ACC112 (cell line): ENCODE data around the gene RPUSD1.
"Not testable (repeated sequence)": the region's sequence is repeated elsewhere in the genome, so short reads cannot be mapped to it uniquely, and the experiment has no call there.

ENCODE experiments used
- H2AFZ ChIP-seq: fragments of 200-600 bp; sonication (generic); one replicate; pipeline ENCODE4 v1.6.0; 2017; ENCODE audit warnings: antibody characterized with exemption, low read length; ENCODE audit not compliant: unreplicated experiment
- H3K27ac ChIP-seq: fragments of 200-600 bp; sonication (generic); 2 replicates; pipeline ENCODE4 v1.5.1; 2014; ENCODE audit warnings: low read depth, mild to moderate bottlenecking, antibody characterized with exemption, low read length, moderate library complexity
- H3K27me3 ChIP-seq: fragments of 200-600 bp; sonication (generic); 2 replicates; pipeline ENCODE4 v1.6.1; 2014; ENCODE audit warnings: mild to moderate bottlenecking, antibody characterized with exemption, low read length, moderate library complexity, mixed read lengths; ENCODE audit not compliant: insufficient read depth
- H3K36me3 ChIP-seq: fragments of 200-600 bp; sonication (generic); 2 replicates; pipeline ENCODE4 v1.6.1; 2016; ENCODE audit warnings: mild to moderate bottlenecking, antibody characterized with exemption, low read length, moderate library complexity, mixed read lengths; ENCODE audit not compliant: insufficient read depth
- H3K4me1 ChIP-seq: fragments of 200-600 bp; sonication (generic); one replicate; pipeline ENCODE4 v1.6.1; 2016; ENCODE audit warnings: low read length, mixed read lengths; ENCODE audit not compliant: insufficient read depth, unreplicated experiment, control insufficient read depth
- H3K4me3 ChIP-seq: fragments of 200-600 bp; sonication (generic); 2 replicates; pipeline ENCODE4 v1.5.1; 2014; ENCODE audit warnings: mild to moderate bottlenecking, low read depth, low read length
- H3K79me2 ChIP-seq: fragments of 200-600 bp; sonication (generic); one replicate; pipeline ENCODE4 v1.6.0; 2016; ENCODE audit warnings: low read length; ENCODE audit not compliant: control insufficient read depth, unreplicated experiment, insufficient read depth

The RPUSD1 gene

DNA sequence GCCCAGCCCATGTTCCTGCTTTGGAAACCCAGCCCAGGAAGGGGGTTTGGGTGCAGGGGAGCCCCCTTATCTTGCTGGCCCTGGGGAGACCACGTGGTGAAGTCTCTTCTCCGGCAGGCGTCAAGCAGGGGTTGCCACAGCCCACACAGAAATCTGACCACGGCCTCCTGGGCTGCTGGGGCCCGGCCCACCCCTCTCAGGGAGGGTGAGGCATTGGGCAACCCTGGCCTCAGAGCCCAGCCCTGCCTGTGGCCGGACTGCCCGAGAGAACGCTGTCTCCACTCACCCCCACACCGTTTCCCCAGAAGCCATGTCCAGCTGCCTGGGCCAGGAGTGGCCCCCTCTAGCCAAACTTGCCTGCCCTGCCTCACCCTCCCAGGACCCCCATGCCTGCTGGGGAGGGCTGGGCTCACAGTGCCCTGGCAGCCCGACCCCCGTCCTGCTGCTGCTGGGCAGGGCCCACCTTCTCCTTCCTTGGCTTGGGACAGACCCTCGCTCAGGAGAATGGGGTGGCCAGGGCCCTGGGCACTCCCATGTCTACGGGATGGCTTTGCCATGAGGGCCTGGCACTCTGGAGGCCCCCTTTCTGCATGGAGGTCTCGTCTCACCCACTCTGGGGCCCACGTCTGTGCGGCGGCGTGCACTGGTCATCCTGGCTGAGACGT lies 6.7 kb downstream of the RPUSD1 start:
- Histone ChIP-seq H3K36me3 (no peaks in the 10 kb centered on the region), H3K4me1 (peaks cover 3% of the 10 kb centered on the region), H3K27me3 (no peaks in the 10 kb centered on the region), H3K4me3 (no peak overlapping the region), H3K27ac (no peak overlapping the region), H3K79me2 (no peaks in the 10 kb centered on the region), H2AFZ (no peak overlapping the region)

DNA sequence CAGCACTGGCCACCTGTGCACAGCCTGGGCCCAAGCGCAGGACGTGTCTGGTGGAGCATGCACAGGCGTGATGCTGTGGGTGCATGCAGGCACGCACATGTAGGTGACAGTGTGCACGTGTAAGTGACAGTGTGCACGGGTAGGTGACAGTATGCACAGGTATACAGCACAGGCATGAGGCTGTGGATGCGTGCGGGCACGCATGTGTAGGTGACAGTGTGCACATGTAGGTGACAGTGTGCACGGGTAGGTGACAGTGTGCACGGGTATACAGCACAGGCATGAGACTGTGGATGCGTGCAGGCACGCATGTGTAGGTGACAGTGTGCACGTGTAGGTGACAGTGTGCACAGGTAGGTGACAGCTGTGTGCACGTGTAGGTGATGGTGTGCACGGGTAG lies 7.9 kb downstream of the RPUSD1 start:
- no peaks in the 10 kb centered on the region for H3K79me2 ChIP-seq
- no peaks in the 10 kb centered on the region for H3K27me3 ChIP-seq
- H3K27ac ChIP-seq = no peak overlapping the region
- no peak overlapping the region for H3K4me3 ChIP-seq
- H3K36me3 ChIP-seq = no peaks in the 10 kb centered on the region
- peaks cover 3% of the 10 kb centered on the region for H3K4me1 ChIP-seq
- no peak overlapping the region for H2AFZ ChIP-seq

DNA sequence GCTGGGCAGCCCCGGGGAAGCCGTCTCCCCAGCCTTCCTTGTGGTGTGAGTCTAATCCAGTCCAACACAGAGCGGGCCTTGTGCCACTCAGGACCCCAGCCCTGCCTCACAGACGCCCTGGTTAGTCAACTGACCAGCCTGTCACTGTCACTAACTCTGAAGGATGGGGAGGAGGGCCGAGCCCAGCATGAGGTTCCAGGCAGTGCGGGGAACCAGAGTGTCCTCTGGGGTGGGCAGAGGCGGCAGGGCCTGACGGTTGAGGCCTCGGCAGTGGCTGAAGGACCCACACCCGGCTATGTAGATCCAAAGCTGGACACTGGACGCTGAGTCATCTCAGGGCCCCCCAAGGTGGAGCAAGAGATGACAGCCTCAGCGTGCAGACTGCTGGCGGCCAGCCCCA lies 8.6 kb downstream of the RPUSD1 start:
- Histone ChIP-seq H3K27ac (no peak overlapping the region), H3K27me3 (no peaks in the 10 kb centered on the region), H3K79me2 (no peaks in the 10 kb centered on the region), H2AFZ (no peak overlapping the region), H3K4me3 (no peak overlapping the region), H3K36me3 (no peaks in the 10 kb centered on the region), H3K4me1 (peaks cover 3% of the 10 kb centered on the region)

DNA sequence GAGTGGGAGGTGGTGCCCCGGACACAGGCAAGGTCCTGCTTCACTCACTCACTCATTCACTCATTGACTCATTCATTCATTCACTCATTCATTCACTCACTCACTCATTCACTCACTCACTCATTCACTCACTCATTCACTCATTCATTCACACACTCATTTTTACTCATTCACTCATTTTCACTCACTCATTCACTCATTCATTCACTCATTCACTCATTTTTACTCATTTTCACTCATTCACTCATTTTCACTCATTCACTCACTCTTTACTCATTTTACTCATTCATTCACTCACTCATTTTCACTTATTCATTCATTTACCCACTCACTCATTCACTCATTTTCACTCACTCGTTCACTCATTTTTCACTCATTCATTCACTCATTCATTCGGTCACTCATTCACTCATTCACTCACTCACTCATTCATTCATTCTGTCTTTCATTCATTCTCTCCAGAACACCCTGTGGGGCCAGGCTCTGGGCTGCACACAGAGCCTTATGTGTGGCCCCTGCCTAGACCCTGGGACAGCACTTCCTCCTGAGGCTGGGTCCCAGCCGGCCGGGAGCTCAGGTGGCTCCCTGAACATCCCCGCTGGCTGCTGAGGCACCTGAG lies 9.2 kb downstream of the RPUSD1 start:
- Histone ChIP-seq H2AFZ (no peak overlapping the region), H3K27me3 (no peaks in the 10 kb centered on the region), H3K27ac (no peak overlapping the region), H3K4me1 (peaks cover 3% of the 10 kb centered on the region), H3K36me3 (no peaks in the 10 kb centered on the region), H3K79me2 (no peaks in the 10 kb centered on the region), H3K4me3 (no peak overlapping the region)

DNA sequence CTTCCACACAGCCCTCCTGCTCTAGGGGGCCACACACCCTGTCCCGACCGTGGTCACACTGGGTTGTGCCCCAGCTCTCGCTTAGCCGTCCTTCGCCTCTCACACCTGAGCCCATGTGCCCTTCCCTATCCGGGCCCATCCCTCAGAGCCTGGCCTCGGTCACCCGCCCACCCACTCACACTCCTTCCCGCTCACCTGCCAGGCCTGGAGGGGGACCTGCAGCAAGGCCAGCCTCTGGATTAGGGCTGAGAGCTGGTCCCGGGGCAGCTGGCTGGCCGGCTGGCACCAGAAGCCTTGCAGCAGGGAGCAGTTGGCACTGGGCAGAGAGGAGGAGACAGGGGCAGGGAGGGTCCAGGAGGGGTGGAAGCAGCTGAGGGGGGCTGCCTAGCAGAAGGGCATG lies 9.7 kb downstream of the RPUSD1 start:
- no peak overlapping the region for H3K27ac ChIP-seq
- H3K79me2 ChIP-seq = no peaks in the 10 kb centered on the region
- no peak overlapping the region for H3K4me3 ChIP-seq
- H3K36me3 ChIP-seq = no peaks in the 10 kb centered on the region
- no peak overlapping the region for H2AFZ ChIP-seq
- H3K4me1 ChIP-seq = no peaks in the 10 kb centered on the region
- no peaks in the 10 kb centered on the region for H3K27me3 ChIP-seq

DNA sequence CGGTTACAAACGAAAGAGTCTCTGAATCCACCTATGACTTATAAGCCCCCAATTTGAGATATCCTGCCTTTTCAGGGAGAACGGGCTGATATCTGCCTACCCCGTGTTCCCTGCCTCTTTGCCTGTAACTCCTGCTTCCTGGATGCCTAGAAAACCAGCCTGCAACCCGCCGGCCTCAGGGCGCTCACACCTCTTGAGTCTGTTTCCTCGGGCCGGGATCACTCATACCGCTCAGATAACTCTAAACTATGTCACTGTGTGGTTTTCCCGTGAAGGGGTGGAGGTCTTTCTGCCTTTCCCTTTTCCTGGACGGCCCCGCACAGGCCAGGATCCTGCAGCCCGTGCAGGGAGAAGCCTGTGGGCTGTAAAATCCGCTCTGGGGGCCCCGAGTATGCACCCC lies 10.4 kb downstream of the RPUSD1 start:
- Histone ChIP-seq H3K4me3 (no peak overlapping the region), H3K27ac (no peak overlapping the region), H3K27me3 (no peaks in the 10 kb centered on the region), H3K4me1 (no peaks in the 10 kb centered on the region), H2AFZ (peak overlapping the region; percentile 14), H3K36me3 (no peaks in the 10 kb centered on the region), H3K79me2 (no peaks in the 10 kb centered on the region)

DNA sequence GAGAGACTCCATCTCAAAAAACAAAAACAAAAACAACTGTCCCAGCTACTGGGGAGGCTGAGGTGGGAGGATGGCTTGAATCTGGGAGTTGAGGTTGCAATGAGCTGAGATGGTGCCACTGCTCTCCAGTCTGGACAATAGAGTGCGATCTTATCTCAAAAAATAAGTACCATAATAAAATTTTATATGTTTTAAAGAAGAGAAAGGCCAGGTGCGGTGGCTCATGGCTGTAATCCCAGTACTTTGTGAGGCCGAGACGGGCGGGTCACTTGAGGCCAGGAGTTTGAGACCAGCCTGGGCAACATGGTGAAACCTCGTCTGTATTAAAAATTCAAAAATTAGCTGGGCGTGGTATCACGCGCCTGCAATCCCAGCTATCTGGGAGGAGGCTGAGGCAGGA lies 11.4 kb downstream of the RPUSD1 start:
- no peaks in the 10 kb centered on the region for H3K27me3 ChIP-seq

DNA sequence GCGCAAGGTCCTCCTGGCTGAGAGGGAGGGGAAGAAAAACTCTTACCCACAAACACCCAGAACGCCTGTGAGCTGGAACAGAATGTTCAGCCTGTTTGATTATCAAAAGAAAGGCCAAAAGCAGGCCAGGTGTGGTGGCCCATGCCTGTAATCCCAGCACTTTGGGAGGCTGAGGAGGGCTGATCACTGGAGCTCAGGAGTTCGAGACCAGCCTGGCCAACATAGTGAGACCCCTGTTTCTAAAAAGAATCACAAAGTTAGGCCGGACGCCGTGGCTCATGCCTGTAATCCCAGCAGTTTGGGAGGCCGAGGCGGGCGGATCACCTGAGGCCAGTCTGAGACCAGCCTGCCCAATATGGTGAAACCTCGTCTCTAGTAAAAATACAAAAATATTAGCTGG lies 11.9 kb downstream of the RPUSD1 start:
- not testable (repeated sequence) for H3K27me3 ChIP-seq, H3K27ac ChIP-seq, H3K4me1 ChIP-seq, H3K79me2 ChIP-seq, H3K4me3 ChIP-seq, H3K36me3 ChIP-seq, H2AFZ ChIP-seq

More for the DNA sequence above, 11.4 kb downstream of the RPUSD1 start:
- Histone ChIP-seq H3K79me2 (no peaks in the 10 kb centered on the region), H3K4me1 (no peaks in the 10 kb centered on the region), H2AFZ (no peak overlapping the region), H3K27ac (no peak overlapping the region), H3K36me3 (no peaks in the 10 kb centered on the region), H3K4me3 (no peak overlapping the region)

DNA sequence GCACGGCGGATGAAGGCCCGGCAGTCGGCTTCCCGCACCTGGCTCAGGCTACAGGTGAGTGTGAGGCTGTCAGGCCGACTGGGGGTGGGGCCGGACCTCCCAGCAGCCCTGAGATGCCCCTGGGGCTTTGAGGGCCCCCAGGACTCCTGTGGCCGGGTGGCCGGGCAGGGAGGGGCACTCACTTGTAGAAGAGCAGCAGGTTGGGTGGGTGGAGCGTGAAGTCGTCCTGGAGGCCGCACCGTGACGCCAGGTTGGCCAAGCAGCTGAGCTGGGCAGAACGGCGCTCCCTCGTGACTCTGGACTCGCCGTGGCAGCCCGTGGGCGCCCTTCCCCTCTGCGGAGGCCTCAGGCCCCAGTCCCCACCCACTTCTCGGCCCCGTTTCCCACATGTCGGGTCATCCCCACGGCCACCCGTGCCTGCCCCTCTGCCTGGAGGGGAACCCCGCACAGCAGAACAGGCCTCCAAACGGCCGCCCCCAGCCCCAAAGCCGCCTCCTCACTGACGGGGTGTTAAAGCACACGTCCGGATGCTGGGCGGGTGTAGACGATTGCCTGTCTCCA lies 12.9 kb downstream of the RPUSD1 start:
- no peaks in the 10 kb centered on the region for H3K27me3 ChIP-seq
- no peaks in the 10 kb centered on the region for H3K36me3 ChIP-seq
- no peak overlapping the region for H2AFZ ChIP-seq
- no peak overlapping the region for H3K4me3 ChIP-seq
- H3K4me1 ChIP-seq = no peaks in the 10 kb centered on the region
- H3K79me2 ChIP-seq = no peaks in the 10 kb centered on the region
- H3K27ac ChIP-seq = no peak overlapping the region

DNA sequence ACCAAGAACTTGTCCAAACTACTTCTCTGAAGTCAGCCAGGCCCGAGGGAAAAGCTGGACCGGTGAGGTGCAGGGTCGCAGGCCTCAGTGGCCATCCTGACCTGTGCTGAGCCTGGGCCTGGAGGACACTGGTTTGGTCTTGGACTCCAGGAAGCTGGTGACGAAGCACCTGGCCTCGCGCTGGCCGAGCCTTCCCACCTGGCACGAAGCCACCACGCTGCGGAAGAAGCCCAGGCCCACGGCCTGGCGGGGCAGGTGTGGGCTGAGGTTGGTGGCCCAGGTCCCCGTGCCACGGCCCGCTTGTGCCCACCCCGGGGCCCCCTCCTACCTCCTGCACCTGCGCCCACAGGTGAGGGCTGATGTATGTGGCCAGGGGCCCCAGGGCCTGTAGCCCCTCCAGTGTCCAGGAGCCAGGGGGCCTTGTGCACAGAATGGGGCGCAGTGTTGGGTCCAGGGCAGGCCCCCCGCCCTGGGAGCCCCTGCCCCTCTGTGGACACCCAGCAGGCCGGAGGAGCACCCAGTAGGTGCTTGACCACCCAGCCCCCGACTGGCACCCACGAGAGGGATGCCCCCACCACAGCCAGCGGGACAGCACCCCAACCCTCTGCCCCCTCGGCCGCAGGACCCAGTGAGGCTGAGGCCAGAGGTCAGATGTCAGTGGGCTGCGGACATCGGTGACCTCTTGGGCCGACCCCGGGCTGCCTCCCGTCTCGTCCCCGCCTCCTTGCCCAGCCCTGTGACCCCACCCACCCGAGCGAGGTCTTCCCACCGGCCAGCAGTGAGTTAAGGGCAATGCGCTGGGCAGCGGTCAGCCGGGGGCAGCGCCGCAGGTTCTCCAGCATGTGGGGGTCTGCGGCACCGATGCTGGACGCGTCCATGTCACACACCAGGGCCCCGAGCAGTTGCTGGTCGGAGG lies 13.8 kb downstream of the RPUSD1 start:
- no peak overlapping the region for H2AFZ ChIP-seq
- no peaks in the 10 kb centered on the region for H3K4me1 ChIP-seq
- H3K36me3 ChIP-seq = no peaks in the 10 kb centered on the region
- H3K27me3 ChIP-seq = no peaks in the 10 kb centered on the region
- H3K4me3 ChIP-seq = no peak overlapping the region
- H3K27ac ChIP-seq = no peak overlapping the region
- H3K79me2 ChIP-seq = no peaks in the 10 kb centered on the region
